Cortex of kidney (tissue), 1 donor: ENCODE results near the gene RCOR1.
"Not testable (repeated sequence)": the region's sequence is repeated elsewhere in the genome, so short reads cannot be mapped to it uniquely, and the experiment has no call there.

Source experiments
- DNase-seq: peaks from one replicate; lab custom pipeline; 2025; lab: John Stamatoyannopoulos, UW

Gene RCOR1

GRCh38 chr14:102593061-102593824 is 794 bp downstream of the RCOR1 start:
- no peak for DNase-seq

- no peak for DNase-seq
These were observed 1.3 kb downstream of the RCOR1 start for GRCh38 chr14:102593825-102594137.

- no peak for DNase-seq
These were observed 2.2 kb downstream of the RCOR1 start for GRCh38 chr14:102594514-102595175.

- DNase-seq: no peak
These were observed 9.0 kb downstream of the RCOR1 start for GRCh38 chr14:102601378-102601925.

GRCh38 chr14:102602421-102603292 is 10.2 kb downstream of the RCOR1 start:
- DNase-seq: no peak

GRCh38 chr14:102603293-102603907 is 11.0 kb downstream of the RCOR1 start:
- no peak for DNase-seq

- no peak for DNase-seq
These were observed 11.7 kb downstream of the RCOR1 start for GRCh38 chr14:102604183-102604582.

- no peak for DNase-seq
These were observed 12.6 kb downstream of the RCOR1 start for GRCh38 chr14:102605029-102605428.

- no peak for DNase-seq
These were observed 13.8 kb downstream of the RCOR1 start for GRCh38 chr14:102606296-102606695.

GRCh38 chr14:102608064-102608446 is 15.6 kb downstream of the RCOR1 start:
- DNase-seq: no peak

- no peak for DNase-seq
These were observed 18.7 kb downstream of the RCOR1 start for GRCh38 chr14:102610968-102611811.

GRCh38 chr14:102616318-102616717 is 23.9 kb downstream of the RCOR1 start:
- no peak for DNase-seq

- DNase-seq: no peak
These were observed 24.4 kb downstream of the RCOR1 start for GRCh38 chr14:102616799-102617198.

GRCh38 chr14:102619012-102619411 is 26.6 kb downstream of the RCOR1 start:
- not testable (repeated sequence) for DNase-seq

- DNase-seq: no peak
These were observed 28.0 kb downstream of the RCOR1 start for GRCh38 chr14:102620413-102620812.

GRCh38 chr14:102622262-102622885 is 29.9 kb downstream of the RCOR1 start:
- no peak for DNase-seq

- DNase-seq: no peak
These were observed 32.2 kb downstream of the RCOR1 start for GRCh38 chr14:102624666-102625065.

GRCh38 chr14:102625564-102626296 is 33.3 kb downstream of the RCOR1 start:
- DNase-seq: no peak

GRCh38 chr14:102626530-102626929 is 34.1 kb downstream of the RCOR1 start:
- DNase-seq: no peak

- no peak for DNase-seq
These were observed 36.6 kb downstream of the RCOR1 start for GRCh38 chr14:102629011-102629444.
